NCI-H1048 (cell line): ENCODE data around the gene APOA1.
"Not testable (repeated sequence)": the region's sequence is repeated elsewhere in the genome, so short reads cannot be mapped to it uniquely, and the experiment has no call there.

ENCODE experiments used
- DNase-seq: peaks from one replicate; lab custom pipeline; 2025; lab: John Stamatoyannopoulos, UW

The APOA1 gene

GRCh38 chr11:116813781-116814471 lies 23.5 kb downstream of the APOA1 start:
- DNase-seq, result no peak

GRCh38 chr11:116813170-116813569 lies 24.3 kb downstream of the APOA1 start:
- DNase-seq, result no peak

DNA sequence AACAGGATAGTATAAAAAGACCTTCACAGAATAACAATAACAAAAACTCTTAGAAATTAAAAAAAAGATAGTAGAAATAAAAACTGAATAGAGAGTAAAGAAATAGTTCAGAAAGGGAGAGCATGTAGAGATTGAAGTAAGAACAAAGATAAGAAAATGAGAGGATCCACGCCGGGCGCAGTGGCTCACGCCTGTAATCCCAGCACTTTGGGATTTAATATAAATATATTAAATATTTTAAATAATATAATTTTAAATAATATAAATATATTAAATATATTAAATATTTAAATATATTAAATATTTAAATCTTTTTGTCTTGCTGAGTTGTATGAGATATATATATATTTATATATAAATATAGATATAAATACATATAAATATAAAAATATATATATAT lies 25.3 kb downstream of the APOA1 start:
- no peak for DNase-seq

GRCh38 chr11:116811194-116811593 lies 26.2 kb downstream of the APOA1 start:
- DNase-seq, result no peak

DNA sequence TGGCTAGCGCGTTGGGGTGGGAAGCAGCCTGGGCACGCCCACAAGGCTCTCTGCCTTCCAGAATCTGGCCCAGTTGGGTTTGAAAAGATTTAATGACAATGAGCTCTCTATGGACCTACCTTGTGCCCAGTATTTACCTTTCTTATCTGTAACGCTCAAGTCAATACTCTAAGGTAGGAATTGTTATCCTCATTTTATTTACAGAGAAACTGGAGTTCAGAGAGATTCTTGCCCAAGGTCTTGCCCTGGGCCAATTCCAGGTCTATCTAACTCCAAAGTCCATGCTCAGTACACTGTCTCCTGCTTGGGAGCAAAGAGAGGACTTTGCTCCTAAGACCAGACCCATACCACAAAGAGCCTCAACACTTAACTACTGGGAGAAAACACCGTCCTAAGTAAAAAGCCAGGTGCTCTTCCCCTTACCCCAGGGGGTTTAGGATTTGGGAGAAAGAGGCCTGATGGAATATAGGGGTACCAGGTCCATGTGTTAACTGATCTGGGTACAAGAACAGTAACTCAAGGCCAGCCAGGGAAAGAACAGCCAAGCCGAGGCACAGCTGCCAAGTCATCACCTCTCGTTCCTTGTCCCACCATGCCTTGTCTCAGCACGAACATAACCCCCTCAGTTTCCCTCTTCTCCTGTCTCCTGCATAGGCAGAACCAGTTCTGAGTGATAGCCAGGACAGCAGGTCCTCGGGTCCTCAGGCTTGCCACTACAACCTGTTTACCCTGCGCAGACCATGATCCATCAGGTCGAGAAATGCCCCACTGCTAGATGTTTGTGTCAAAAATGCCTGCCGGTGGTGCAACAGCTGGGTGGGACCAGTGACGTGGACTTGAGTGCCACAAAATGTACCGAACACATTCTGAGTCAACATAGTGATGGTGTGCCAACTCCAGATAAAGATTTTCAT lies 28.9 kb downstream of the APOA1 start:
- DNase-seq, result no peak

DNA sequence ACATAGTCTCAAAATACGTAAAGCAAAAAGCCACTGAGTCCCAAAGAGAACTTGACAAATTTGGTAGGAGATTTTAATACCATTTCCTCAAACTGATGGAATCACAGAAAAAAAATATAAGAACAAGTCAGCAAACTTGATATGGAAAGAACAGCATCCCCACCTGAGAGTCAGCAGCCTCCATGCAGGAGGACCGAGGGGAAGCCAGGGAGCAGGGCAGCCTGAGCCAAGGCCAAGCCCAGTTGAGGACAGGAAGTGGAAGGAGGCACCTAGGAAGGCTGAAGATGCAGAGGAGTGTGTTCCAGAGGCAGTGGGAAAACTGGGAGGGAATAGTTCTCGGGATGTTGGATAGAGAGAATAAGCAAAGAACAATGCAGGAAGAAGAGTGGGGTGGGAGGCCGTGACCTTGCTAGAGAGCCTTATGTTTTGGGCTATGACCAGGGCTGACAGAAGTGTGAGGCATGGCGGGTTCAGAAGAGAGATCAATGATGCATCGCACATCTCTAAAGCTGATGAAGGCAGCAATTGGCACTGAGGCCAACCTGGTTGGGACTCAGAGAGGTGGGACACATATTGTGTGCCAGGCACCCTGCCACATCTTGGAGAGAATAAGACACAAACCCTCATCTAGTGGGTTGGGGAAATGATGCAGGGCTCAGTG lies 29.7 kb downstream of the APOA1 start:
- no peak for DNase-seq

GRCh38 chr11:116804001-116804400 lies 33.4 kb downstream of the APOA1 start:
- DNase-seq, result no peak

GRCh38 chr11:116801662-116802061 lies 35.8 kb downstream of the APOA1 start:
- not testable (repeated sequence) for DNase-seq

DNA sequence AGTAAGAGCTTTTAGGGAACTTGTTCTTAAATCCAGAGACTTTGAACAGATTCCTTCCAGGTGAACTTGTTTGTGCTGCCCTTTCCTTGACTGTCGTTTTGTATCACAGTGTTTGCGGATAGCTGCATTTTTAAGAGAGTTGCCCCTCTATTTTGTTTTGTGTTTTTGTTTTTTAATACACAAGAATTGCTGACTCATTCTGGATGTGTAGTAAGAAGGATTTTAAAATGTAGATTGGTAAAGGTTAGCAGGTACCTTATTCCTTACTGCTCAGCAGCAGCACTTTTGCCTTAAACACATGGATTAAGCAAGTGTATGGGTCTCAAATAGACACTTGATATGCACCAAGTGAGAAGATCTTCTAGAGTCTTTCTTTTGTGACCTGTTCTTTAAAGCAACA lies 36.8 kb downstream of the APOA1 start:
- DNase-seq, result no peak

- no peak for DNase-seq
These were observed 39.1 kb downstream of the APOA1 start for GRCh38 chr11:116798368-116798767.

- no peak for DNase-seq
These were observed 39.6 kb downstream of the APOA1 start for GRCh38 chr11:116797816-116798215.

DNA sequence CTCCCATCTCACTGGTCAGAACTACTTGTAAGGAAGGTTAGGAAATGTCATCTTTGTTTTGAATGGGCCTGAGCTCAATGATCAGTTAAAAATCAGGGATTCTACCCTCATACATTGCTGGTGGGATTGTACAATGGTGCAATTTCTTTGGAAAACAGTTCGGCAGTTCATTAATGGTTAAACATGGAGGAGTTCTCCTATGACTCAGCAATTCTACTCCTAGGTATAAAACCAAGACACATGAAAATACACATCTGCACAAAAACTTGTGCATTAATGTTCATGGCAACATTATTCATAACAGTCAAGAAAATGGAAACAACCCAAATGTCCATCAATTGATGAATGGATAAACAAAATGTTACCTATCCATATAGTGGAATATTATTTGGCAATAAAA lies 40.9 kb downstream of the APOA1 start:
- no peak for DNase-seq

DNA sequence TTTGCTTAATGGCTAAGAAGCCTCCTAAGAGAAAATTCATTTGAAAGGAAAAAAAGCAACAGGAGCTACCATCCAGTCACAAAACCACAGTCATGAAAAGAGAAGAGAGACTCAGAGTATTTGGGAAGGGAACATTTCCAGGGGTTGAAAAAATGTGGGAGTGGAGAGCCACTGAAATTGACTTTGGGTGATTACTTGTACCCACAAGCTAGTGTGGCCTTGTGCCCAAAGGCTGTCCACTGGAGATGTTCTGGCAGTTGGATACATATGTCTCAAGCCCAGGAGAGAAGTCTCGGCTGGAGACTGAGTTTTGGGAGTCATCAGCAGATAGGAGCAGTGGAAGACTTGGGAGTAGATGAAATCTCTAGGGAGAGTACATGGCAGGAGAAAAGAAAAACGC lies 42.6 kb downstream of the APOA1 start:
- no peak for DNase-seq

DNA sequence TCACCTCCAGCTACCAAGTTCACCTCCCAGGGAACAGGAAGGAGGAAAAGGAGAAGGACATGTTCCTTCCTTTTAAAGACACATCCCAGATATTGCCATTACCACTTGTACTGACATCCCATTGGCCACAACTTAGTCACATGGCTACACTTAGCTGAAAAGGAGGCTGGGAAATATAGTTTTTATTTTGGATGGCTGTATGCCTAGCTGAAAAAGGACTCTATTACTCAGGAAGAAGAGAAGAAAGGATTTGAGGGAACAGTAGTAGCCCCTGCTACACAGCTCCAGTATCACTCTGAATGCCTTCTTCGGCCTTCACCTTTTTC lies 43.7 kb downstream of the APOA1 start:
- no peak for DNase-seq

GRCh38 chr11:116792869-116793771 lies 44.3 kb downstream of the APOA1 start:
- DNase-seq, result no peak

GRCh38 chr11:116792144-116792868 lies 45.1 kb downstream of the APOA1 start:
- DNase-seq, result no peak

DNA sequence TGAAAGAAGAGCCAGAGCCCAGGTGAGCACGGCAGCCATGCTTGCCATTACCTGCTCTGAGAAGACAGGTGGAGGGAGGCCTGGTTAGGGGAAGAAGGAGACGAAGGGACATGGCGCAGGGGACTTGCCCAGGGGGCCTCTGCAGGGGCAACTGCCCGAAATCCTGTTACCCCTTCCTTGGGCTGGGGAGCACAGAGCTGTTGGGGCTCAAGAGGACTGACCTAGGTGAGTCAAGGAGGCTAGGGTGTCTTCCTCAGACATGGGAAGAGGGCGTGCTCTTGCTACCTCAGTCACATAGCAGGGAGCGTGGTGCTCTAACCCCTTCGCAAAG lies 45.6 kb downstream of the APOA1 start, which contains the start of gene APOA5:
APOA5 (minus strand) TSS at position 67 of the 331 bp plus-strand sequence; CDS start at position 48, 19 bp downstream.
- no peak for DNase-seq

GRCh38 chr11:116791002-116791812 lies 46.2 kb downstream of the APOA1 start:
- DNase-seq, result peak; percentile 22

DNA sequence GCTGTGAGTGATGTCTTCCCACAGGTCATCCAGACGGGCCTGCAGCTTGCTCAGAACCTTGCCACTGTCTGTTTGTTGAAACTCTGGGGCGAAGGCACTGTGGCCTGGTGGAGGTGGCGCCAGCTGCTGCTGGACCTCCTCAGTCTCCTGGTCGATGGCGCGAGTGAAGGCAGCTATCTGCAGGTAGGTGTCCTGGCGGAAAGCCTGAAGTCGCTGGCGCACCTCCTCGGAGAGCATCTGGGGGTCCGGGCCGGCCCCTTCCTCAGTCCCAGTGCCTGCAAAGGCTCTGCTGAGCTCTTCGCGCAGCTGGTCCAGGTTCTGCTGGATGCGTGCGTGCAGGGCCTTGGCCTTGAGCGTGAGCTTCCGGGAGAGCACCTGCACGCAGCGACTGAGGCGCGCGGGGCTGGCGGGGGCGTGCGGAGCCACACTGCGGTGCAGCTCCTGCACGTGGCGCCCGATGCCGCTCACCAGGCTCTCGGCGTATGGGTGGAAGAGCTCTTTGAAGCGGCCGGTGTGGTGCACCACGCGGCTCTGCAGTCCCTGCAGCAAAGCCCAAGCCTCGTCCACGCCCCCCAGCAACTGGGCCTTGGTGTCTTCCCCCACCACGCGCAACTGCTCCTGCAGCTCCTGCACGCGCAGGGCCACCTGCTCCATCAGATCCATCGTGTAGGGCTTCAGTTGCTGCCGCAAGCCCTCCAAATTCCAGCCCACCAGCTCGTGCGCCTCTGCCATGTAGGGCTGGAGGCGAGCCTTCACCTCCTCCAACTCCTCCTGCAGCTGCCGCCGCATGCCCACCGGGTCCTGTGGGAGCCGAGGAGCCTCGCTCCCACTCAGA lies 47.0 kb downstream of the APOA1 start:
- DNase-seq, result no peak
